NCI-H1417 (cell line): ENCODE measurements around the gene ACTRT2.

Experiments used
- DNase-seq, 3 experiments: peaks; one replicate each; lab custom pipeline; 2025; lab: John Stamatoyannopoulos, UW

ACTRT2 gene

DNA sequence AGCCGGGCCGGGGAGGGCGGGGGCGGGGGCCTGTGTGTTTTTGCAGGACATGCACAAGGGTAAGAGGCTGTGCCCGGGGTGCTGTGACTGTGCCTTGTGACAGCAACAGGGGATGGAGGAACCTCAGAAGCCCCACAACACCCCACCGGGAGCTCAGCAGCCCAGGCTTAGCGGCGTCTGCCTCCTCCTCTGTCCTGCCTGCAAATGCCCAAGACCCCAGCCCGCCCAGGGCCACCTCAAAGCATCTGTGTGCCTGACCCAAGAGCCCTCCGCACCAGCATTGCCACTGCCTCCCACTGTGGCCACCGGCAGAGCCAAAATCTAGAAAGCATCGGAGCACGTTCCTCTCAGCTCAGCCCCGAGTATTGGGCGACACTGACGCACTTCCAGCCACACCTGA lies 2.7 kb upstream of the ACTRT2 start:
- DNase-seq = no peak

DNA sequence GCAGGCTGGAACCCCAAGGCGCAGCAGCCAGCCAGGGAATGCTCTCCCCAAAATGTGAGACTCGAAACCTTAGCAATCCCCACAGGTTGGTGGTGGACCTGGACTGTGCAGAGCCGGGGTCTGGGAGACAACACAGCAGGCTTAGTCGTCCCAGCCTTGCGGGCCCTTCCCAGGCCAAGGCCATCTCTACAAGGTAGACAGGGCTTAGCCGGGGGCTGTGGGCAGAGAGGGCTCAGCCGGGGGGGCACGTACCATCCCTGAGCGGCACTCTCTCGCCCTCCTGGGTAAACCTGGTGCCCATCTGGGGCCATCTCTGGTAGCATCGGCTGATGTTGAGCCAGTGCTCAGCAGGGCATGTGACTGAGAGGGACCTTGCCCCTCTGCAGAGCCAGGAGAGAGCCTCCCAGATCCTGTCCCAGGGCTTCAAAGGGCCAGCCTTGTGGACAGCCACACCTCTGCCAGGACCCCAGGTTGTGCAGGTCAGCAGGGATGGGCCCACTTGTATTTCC lies 2.2 kb upstream of the ACTRT2 start:
- DNase-seq = no peak

DNA sequence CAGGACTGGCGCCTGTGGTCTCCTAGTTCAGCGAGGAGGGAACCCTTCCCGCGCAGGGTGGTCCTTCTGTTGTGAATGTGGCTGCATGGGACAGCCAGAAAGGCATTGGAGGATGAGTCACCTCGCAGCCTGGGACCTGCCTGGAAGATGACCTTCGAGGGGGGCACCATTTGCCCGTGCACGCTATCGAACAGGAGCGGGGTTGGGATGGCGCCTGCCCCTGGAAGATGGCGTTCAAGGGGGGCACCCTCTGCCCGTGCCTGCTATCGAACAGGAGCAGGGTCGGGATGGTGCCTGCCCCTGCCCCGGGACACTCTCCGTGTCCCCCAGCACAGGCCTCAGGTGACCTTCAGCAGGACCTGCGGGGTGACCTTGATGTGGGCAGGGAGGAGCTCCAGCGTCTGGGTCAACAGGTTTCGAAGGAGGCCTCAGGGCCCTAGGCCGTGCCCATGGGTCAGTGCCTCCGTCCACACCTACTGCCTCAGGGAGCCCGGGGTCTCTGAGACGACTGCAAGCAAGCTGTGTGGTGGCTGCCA lies 1.7 kb upstream of the ACTRT2 start:
- DNase-seq = no peak

DNA sequence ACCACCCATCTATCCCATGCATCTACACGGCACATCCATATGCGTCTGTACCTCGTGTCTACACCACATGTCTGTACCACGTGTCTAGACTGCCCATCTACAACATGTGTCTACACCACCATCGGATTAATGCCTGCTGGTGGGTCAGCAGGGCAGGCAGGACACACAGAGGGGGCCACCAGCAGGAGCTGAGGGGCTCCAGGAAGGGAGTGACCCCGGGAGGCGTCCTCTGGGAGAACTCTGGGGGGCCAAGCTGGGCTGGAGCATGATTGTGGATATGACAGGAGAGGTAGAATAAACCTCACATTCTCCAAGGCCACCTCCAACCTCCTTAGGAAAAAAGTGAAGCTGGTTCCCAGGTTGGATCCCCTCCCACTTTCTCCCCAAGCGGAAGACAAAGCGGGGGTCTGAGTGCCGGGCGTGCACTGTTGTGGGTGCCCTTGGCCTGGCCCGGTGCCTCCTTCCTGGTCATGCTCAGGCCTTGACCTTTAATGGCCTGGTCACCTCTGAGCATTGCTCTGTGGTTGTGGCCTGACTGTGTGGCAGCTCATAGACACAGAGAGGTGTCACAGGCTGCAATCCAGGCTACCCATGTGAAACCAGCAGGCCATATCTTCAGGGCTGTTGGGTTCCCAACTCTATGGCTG lies 881 bp upstream of the ACTRT2 start:
- DNase-seq = no peak

DNA sequence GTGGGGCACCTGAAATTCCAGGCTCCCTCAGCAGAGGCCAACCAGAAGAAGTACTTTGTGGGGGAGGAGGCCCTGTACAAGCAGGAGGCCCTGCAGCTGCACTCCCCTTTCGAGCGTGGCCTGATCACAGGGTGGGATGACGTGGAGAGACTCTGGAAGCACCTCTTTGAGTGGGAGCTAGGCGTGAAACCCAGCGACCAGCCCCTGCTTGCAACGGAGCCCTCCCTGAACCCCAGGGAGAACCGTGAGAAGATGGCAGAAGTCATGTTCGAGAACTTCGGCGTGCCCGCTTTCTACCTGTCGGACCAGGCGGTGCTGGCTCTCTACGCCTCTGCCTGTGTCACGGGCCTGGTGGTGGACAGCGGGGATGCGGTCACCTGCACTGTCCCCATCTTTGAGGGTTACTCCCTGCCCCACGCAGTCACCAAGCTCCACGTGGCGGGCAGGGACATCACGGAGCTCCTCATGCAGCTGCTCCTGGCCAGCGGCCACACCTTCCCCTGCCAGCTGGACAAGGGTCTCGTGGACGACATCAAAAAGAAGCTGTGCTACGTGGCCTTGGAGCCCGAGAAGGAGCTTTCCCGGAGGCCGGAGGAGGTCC lies 634 bp downstream of the ACTRT2 start:
- DNase-seq = no peak

DNA sequence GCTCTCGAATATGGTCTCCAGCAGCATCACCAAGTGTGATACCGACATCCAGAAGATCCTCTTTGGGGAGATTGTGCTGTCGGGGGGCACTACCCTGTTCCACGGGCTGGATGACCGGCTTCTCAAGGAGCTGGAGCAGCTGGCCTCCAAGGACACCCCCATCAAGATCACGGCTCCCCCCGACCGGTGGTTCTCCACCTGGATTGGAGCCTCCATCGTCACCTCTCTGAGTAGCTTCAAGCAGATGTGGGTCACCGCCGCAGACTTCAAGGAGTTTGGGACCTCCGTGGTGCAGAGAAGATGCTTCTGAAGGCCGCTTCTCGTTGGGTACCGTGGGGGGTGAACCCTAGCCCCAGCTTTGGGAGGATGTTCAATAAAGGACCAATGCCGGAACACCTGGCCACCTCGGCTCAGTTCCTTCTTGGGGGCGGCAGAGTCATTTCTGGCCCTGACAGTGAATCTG lies 1.3 kb downstream of the ACTRT2 start:
- DNase-seq = no peak

DNA sequence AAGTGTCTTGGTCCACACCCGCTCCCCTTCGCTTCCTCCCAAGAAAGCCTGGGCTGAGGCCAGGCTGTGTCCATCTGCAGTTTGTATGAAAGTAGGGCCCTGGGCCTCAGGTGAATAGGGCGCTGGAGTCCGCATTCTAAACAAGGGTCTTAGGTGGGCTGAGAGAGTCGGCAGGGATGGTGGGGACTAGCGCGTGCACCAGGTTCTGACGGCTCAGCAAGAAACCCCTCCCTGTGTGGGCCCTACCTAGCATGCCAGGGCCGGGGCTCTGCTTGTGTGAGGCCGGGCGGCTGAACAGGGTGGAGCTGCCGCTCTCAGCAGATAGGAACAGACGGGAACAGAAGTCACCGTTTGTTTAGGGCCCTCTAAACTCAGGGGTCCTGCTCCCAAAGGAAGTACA lies 1.7 kb downstream of the ACTRT2 start:
- DNase-seq = no peak

DNA sequence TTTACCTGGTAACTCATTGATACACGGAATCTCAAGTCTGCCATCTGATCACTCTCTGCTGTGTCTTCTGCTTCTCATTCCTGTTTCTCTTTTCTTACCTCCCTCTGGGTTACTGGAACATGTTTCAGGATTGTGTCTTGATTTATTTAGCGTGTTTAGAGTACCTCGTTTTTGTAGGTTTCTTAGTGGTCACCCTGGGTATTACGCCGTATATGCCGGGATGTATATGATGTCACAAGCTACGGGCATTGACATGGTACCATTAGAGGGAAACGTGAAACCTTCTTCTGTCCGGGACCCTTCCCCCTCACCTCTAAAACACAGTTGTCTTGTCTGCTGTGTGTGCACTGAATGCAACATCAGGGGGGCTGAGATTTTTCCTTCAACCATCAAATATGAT lies 2.8 kb downstream of the ACTRT2 start:
- DNase-seq = no peak

DNA sequence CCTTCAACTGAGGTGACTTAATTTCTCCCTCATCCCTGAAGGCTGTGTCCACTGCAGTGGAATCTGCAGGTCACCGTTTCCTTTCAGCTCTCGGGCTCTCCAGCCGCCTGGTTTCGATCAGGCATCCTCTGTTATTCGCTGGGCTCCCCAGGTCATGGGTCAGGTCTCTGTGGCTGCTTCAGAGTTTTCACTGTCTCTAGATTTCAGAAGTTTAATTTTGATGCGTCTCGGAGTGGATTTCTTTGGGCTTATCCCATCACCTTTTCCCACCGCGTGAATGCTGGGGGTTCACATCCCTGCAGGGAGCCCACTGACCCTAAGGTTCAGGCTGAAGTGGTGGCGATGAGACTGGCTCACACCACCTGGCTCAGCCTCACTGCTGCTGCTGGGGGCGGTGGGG lies 3.3 kb downstream of the ACTRT2 start:
- no peak for DNase-seq

DNA sequence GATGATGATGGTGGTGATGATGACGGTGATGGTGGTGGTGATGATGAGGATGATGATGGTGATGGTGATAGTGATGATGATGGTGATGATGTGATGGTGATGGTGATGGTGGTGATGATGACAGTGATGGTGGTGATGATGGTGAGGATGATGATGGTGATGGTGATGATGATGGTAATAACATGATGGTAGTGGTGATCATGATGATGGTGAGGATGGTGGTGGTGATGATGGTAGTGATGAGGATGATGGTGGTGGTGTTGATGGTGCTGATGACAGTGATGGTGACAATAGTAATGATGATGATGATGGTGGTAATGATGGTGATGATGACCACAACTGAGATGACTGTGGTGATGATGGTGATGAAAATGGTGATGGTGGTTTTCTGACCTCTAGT lies 4.9 kb downstream of the ACTRT2 start:
- no peak for DNase-seq

DNA sequence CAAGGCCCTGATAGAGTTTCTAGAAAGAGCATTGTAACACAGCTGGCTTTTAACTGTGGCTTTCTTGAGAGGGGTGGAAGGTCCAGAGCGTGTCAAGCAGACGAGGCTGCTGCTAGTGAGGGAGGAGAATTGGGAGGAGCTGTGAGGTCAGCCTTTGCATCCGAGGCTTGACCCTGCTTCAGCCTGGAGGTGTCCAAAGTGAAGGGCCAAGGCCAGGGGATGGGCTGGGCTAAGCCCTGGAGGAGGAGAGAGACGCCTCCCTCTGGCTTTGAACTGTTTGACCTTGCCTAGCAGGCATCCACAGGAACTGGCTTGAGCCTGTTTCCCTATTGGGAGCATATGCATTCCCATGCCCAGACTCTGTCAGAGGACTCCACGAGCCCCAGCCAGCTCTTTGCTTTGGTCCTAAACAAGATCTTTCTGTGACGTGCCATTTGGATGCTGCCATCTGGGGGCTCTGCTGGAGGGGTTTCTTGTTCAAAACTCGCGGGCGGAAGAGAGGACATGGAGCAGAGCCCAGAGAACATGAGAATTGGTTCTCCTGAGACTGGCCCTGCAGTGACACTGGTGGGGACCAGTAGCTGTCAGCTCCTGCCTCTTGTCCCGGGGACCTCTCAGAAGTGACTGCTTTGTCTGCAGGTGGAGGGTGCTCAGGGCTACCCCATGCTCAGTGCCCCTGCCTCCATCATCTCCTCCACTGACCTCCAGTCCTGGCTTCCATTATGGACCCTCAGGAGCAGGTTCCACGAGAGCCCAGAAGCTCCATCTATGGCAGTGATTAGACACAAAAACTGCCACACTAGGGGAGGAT lies 5.5 kb downstream of the ACTRT2 start:
- DNase-seq = no peak

DNA sequence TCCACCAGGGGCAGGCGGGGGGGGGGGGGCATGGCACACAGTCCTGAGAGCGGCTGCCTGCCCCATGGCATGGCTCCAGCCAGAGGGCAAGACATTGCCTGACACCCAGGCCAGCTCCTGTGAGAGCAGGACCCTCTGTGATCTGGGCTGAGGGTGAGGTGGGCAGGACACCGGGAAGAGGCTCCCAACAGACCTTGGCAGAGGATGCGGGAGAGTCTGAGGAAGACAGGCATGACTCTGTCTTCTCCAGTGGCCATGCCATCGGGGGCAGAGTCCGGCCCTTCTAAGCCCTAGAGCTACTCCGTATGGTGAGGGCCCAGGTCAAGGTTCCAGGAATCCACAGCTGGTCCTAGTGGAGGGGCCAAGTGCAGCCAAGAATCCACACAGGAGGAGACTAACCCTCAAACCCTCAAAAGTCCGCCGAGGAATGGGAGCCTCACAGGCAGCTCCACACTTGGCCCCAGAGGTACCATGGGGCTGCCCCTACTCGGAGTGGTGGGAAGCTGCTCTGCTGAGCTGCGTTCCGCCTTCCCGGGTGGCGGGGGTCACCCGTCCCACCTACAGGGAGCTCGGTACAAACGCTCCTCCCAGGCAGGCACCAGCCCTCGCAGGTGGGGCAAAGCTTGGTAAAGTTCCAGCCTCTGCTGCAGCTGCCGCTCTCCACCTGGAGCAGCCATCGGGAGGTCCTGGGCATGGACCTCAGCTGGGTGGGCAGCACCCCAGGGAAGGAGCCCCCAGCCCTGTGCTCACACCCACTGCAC lies 6.5 kb downstream of the ACTRT2 start:
- DNase-seq = no peak

DNA sequence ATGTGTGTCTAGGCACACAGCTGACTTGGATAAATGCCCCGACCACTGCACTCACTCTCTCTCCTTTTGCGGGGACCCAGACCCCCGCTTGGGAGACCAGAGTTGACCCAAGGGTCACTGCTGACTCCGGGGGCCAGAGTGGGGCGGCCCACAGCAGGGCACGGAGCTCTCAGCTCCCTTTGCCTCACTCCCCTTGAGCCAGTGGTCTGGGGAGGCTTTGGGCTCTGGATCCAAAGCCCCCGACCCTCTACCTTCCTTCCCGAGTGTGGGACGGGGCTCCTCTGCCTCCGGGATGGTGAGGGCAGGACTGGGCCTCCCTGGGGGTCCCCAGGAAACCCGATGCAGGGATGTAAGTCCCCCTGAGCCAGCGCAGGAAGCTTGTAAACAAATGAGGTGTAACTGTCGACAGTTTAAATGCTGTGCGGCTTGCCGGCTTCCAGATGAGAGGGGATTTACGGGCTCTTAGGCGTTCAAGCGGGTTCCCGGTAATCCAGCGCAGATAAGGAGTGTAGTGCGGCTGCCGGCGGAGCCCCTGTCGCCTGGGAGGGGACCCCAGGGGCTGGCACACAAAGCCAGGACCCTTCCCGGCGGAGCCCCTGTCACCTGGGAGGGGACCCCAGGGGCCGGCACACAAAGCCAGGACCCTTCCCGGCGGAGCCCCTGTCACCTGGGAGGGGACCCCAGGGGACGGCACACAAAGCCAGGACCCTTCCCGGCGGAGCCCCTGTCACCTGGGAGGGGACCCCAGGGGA lies 7.4 kb downstream of the ACTRT2 start:
- no peak for DNase-seq

DNA sequence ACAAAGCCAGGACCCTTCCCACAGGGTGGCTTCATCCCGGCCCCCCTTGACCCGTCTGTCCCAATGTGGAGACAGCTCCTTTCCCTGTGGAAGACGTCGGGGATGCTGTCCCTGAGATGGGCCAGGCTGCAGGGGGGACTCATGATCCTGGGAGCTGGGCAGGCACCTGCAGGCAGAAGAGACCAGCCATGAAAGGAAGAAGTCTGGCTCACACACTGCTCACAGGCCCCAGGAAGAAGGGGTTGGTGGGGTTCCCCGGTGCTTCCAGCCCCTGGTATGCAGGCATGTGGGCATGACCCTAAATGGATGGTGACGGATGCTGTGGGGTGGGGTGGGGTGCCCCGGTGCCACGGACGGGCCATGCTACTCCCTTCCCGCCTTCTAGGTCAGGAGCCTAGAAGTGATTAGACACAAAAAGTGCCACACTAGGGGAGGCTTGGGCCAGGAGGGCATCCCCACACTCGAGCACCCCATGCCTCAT lies 8.3 kb downstream of the ACTRT2 start:
- no peak for DNase-seq

DNA sequence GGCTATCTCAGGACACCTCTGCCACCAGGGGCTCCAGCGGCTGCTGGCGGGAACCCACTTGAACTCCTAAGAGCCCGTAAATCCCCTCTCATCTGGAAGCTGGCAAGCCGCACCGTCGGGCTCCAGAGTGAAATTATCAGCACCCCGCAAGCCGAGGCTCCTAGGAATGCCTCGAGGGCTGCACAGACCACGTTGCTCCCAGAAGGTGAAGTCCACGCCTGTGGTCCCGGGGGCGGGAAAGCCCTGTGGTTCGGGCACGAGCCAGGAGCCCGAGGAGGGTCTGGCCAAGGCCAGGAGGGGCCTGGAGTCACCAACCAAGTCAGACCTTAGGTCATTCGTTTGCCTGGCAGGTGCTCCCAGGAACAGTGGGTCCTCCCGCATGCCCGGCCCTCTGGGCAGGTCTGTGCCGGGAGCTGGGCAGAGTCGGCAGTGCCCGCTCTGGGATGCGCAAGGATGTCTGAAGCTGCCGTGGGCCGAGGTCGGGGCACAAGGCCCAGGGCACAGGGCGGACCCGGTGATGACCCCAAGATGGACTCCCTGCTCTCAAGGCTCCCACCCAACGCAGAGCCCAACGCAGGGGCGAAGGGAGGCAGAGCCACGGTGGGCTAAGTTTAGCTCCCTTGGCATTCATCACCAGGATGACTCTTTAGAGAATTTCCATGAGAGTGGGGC lies 8.9 kb downstream of the ACTRT2 start:
- no peak for DNase-seq

DNA sequence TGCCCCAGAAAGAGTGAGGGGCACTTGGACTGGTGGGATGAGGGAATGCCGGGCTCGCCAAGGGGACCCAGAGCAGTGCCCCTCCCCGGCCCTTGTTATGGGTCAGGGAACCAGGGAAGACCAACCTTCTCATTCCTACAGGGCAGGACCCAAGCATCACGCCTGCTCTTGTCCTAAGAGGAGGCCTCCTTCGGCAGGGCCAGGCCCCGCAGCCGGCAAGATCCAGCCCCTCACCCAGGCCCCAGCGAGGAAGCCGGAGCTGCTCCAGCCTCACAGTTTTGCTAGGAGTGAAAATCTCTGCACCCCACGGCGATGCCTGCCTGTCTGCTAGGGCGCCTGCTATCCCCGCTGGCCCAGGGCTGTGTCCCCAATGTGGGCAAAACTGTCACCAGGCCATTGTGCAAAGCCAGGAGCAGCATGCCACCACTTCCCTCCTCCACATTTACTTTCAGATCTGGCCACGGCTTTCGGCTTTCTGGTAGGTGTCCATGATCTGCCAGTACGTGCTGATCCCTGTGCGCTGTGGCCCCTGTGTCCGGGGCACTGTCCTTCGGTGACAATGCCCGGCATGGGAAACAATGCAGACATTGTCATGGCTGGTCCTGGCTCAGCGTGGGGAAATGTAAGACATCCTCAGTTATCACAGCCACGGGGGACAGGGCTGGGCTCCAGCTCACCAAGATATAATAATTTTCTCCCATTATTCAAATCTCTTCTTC lies 9.6 kb downstream of the ACTRT2 start:
- DNase-seq = no peak

DNA sequence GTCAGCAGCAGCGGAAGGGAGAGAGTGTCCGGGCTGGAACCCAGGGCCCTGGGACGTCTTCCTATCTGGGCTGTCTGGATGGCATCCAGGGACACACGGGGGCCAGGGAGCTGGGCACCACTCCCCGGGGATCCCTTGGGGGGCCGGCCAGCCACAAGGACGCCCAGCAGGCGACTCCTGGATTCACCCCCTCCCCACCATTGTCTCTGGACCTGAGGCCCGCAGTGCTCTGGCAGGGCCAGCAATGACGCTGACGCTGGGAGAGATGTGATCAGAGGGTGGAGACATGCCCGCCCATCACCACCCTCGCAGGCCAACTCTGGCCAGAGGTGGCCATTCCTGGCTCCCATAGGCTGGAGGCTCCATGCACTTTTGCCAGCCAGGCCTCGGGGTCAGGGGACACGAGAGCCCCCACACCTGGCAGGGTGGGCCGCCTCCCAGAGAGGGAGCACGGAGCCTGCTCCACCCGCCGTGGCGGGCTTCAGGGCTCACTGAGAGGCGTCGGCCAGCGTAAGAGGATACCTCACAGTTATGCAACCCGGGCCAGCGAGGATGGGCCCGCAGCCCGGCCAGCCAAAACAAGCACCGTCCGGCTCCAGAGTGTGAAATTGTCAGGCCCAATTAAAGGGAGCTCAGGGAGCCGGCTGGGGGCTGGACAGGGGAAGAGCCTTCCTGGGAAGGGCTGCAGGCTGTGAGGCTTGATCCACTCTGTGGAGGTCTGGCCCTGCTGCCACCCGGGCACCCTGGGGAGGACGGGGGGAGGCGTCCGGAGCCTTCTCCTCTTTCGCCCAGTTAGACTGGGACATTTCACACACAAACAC lies 10.3 kb downstream of the ACTRT2 start:
- no peak for DNase-seq

DNA sequence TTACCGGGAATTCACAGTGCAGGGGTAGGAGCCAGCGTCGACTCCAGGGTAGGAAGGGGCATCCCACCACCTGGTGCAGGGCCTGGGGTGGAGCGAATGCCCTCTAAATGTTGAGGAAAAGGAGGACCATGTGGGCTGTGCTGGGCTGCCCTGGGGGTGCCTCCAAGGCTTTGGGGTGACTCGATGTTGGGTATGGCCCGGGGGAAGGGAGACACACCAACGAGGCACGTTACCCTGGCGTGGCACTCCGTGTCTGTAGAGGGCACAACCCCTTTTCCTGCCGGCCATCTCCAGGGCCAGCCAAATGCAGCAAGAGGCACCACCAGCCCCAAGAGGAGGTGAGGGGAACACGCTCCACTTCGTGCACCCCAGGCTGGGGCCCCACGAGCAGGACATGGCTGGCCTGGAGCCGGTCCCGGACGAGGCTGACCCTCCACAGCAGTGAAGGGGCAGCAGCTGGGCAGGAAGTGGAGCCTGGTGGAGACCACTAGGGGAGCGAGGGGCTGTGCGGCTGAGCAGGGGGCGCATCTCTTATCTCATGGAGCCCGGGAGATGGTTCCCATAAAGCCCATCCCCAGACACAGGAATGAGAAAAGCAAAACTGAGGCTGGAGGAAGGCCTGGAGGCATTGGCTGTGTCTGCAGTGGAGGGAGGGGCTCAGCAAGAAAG lies 11.2 kb downstream of the ACTRT2 start:
- DNase-seq = no peak
